K562 (cell line): ENCODE measurements around the gene ASPHD2. TPM values are rescaled to one million over a fixed set of nuclear protein-coding genes. Genes with fewer than 3 reads are reported as not detected.

ENCODE experiments used
- ATAC-seq: fragments of 200-7000 bp; cut with Tn5 transposase; 3 replicates; pipeline ENCODE4 v1.9.1; 2020; ENCODE audit warnings: moderate library complexity
- BruUV-seq: library from RNA; stranded (reverse); fragments of 400-500 nt; replicated peaks from 2 replicates; lab custom pipeline; 2021; lab: Mats Ljungman, UMichigan
- CTCF ChIA-PET: fragments of 300-600 bp; formaldehyde crosslinking; extraction: SDS; loops from one replicate; lab custom pipeline; 2021; ENCODE audit warnings: low intra/inter-chr PET ratio; lab: Yijun Ruan, JAX
- POLR2A ChIA-PET: fragments of 300-600, 350-650 bp; sonication (Branson Sonifier 250); formaldehyde crosslinking; extraction: SDS; loops from one replicate; lab custom pipeline; 2021; ENCODE audit warnings: antibody characterized with exemption, inconsistent platforms; lab: Yijun Ruan, JAX
- DNase-seq, 4 experiments: peaks; one replicate each; pipeline versions ENCODE4 v3.0.0 to v3.0.0-alpha.2; 2011 to 2018; ENCODE audit warnings: low spot score in 3 of 4, mixed read lengths in 3 of 4; ENCODE audit errors: extremely low read depth in 1 of 4
- FAIRE-seq: peaks from 2 replicates; lab custom pipeline; 2011; peaks lifted over from hg19 to GRCh38; lab: Jason Lieb, UNC
- H2AFZ ChIP-seq: 2 replicates; pipeline ENCODE4 v1.6.0; 2011; ENCODE audit warnings: low read depth, low read length, control low read depth, inconsistent platforms
- H3K27ac ChIP-seq: fragments of 200-600 bp; 3 replicates; pipeline ENCODE4 v1.8.0; 2011; ENCODE audit warnings: low read depth, mild to moderate bottlenecking, control low read depth, inconsistent platforms, low read length, moderate library complexity, mixed read lengths; ENCODE audit errors: extremely low read depth
- H3K27me3 ChIP-seq, 2 experiments: fragments of 300-600 bp in 1 of 2; 2 replicates in 1 of 2; 3 replicates in 1 of 2; pipeline versions ENCODE4 v1.6.0 to v1.8.0; 2011; ENCODE audit warnings: inconsistent platforms in 2 of 2, low read length in 2 of 2, mild to moderate bottlenecking in 1 of 2, mixed read lengths in 1 of 2, moderate library complexity in 1 of 2; ENCODE audit not compliant: control insufficient read depth in 2 of 2, insufficient read depth in 2 of 2
- H3K36me3 ChIP-seq: fragments of 300-600 bp; 3 replicates; pipeline ENCODE4 v1.8.0; 2011; ENCODE audit warnings: mild to moderate bottlenecking, low read length, inconsistent platforms; ENCODE audit not compliant: control insufficient read depth, insufficient read depth
- H3K4me1 ChIP-seq, 2 experiments: fragments of 200-600 bp in 1 of 2; replicated peaks in 1 of 2; 2 replicates in 1 of 2; 3 replicates in 1 of 2; pipeline versions ENCODE4 v1.5.1 to v1.8.0; 2011; ENCODE audit warnings: inconsistent platforms in 2 of 2, low read length in 2 of 2, mild to moderate bottlenecking in 1 of 2, mixed read lengths in 1 of 2, moderate library complexity in 1 of 2; ENCODE audit not compliant: control insufficient read depth in 2 of 2, insufficient read depth in 2 of 2
- H3K4me2 ChIP-seq: 2 replicates; pipeline ENCODE4 v1.6.1; 2011; ENCODE audit warnings: low read length, control low read depth, inconsistent platforms, mixed read lengths; ENCODE audit not compliant: insufficient read depth
- H3K4me3 ChIP-seq: fragments of 200-600 bp; sonication (generic), shearing (Covaris generic); 2 replicates; pipeline ENCODE4 v1.5.1; 2016; ENCODE audit warnings: control low read depth, inconsistent platforms
- H3K79me2 ChIP-seq: fragments of 200-600 bp; 3 replicates; pipeline ENCODE4 v1.8.0; 2011; ENCODE audit warnings: low read length, inconsistent platforms; ENCODE audit not compliant: control insufficient read depth, insufficient read depth
- H3K9ac ChIP-seq, 2 experiments: 2 replicates each; pipeline versions ENCODE4 v1.6.0 to v1.6.1; 2011; ENCODE audit warnings: low read depth in 2 of 2, low read length in 2 of 2, control low read depth in 1 of 2, inconsistent platforms in 1 of 2, mild to moderate bottlenecking in 1 of 2, mixed read lengths in 1 of 2; ENCODE audit not compliant: insufficient read depth in 1 of 2
- H3K9me1 ChIP-seq: one replicate; pipeline ENCODE4 v1.6.0; 2011; ENCODE audit warnings: inconsistent platforms, mild to moderate bottlenecking, low read length, moderate library complexity; ENCODE audit not compliant: control insufficient read depth, insufficient read depth
- H3K9me3 ChIP-seq: replicated peaks from 2 replicates; pipeline ENCODE4 v1.5.1; 2011; ENCODE audit warnings: low read depth, low read length, inconsistent platforms; ENCODE audit not compliant: control insufficient read depth, insufficient read depth
- H4K20me1 ChIP-seq: replicated peaks from 2 replicates; pipeline ENCODE4 v1.6.1; 2011; ENCODE audit warnings: low read length, inconsistent platforms, mixed read lengths; ENCODE audit not compliant: control insufficient read depth, insufficient read depth
- E2F3 ChIP-seq: fragments of 250-450 bp; sonication (Bioruptor Pico); IDR thresholded peaks from 2 replicates; pipeline ENCODE4 v1.4.0; 2020; ENCODE audit warnings: mild to moderate bottlenecking
- RAD51 ChIP-seq: fragments of 450-650 bp; IDR thresholded peaks from 2 replicates; pipeline ENCODE4 v1.7.1; 2016; ENCODE audit warnings: low read depth, mild to moderate bottlenecking, borderline replicate concordance
- RBFOX2 ChIP-seq: fragments of 200-400 bp; formaldehyde crosslinking; IDR thresholded peaks from 2 replicates; pipeline ENCODE4 v1.6.1; 2017; ENCODE audit warnings: low read depth, mild to moderate bottlenecking, low read length, moderate library complexity
- WGBS: fragments of 100-300 bp; shearing (Covaris generic); methylation state at CpG from one replicate; pipeline ENCODE4 v1.1.6; 2016; ENCODE audit warnings: low coverage, mixed read lengths; ENCODE audit not compliant: insufficient coverage; ENCODE audit errors: missing lambda C conversion rate; 5-methylcytosine and 5-hydroxymethylcytosine counted together
- in situ Hi-C: fragments of 300-500 bp; cut with MboI; formaldehyde crosslinking; loops from 4 replicates; pipeline ENCODE4 v1.15.0; 2018; ENCODE audit warnings: inconsistent platforms, mixed read lengths
- intact Hi-C: fragments of 100-400 bp; cut with micrococcal nuclease; formaldehyde crosslinking; loops from 2 replicates; pipeline ENCODE4 v1.14.2; 2022
- polyA plus RNA-seq, 8 experiments: library from polyadenylated mRNA; depleted of rRNA in 4 of 8; stranded (reverse) in 5 of 8; unstranded in 3 of 8; fragments of >200 nt; fragmentation: Nextera tagmentation in 2 of 8; fragmentation: Illumina TruSeq in 1 of 8; extraction: Ambion mirVana in 2 of 8; extraction: Trizol in 1 of 8; gene quantifications; 2 replicates each; pipeline versions ENCODE4 v1.2.1 to v1.2.3, GENCODE V29; 2011 to 2014; ENCODE audit warnings: inconsistent platforms in 1 of 8, missing spikeins in 1 of 8
- small RNA-seq: library from RNA; depleted of rRNA; stranded (forward); fragments of <200 nt; gene quantifications from one replicate; pipeline ENCODE3, GENCODE V24; 2014
- total RNA-seq, 7 experiments: library from RNA; depleted of rRNA in 6 of 7; stranded (reverse); fragments of >200 nt in 6 of 7; fragmentation: Illumina TruSeq in 2 of 7; extraction: Trizol in 2 of 7; gene quantifications; 2 replicates each; pipeline versions ENCODE4 v1.2.1 to v1.2.3, GENCODE V29; 2011 to 2021; ENCODE audit warnings: low replicate concordance in 1 of 7
- TF ChIP-seq, protein P1 (sequence below): fragments of 200-800 bp; sonication (Bioruptor generic); IDR thresholded peaks from 2 replicates; pipeline ENCODE4 v1.6.1; 2017; ENCODE audit warnings: missing genetic modification characterization, missing compliant biosample characterization

ASPHD2 gene
- total and polyA plus RNA-seq, 9 of the 15 experiments (the other 6 are each of a cell fraction or from before 2014, with no cell fraction given), result 0.18 to 0.64 (median 0.36) TPM

DNA sequence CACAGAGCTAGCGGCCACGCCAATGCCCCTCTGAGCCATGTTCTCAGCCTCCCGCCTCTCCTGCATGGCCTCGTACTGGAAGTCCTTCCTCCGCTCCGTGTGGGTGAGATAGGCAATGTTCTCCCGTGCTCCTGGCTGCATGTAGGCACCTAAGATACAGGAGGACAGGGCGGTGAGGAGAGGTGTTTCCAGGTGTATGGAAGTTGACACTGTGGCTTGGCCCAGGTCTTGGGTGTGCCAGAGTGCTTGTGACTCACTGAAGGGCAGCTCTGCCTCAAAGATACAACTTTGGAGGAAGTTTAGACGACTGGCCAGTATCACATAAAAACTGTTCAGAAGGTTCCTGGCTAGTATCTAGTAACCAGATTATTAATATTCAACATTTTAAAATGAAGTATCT lies 63.2 kb downstream of the ASPHD2 start:
- no peak for DNase-seq
- H3K79me2 ChIP-seq, result peaks cover 21% of the 10 kb centered on the region
- H3K4me2 ChIP-seq, result no peak overlapping the region
- in situ Hi-C loops, result no loop called here
- peaks cover 93% of the 10 kb centered on the region for H3K36me3 ChIP-seq
- CTCF ChIA-PET, result no interaction called here
- no TSS peak for BruUV-seq
- no peak for ATAC-seq
- H3K27ac ChIP-seq, result peak overlapping the region; percentile 100
- H3K9me3 ChIP-seq, result no peaks in the 10 kb centered on the region; the same call in 1 of the 2 replicates
- POLR2A ChIA-PET, result interaction anchor here (1.0 to 5.3 kb wide), 2 partner anchors 9 to 93 kb away, joined by 3 to 35 read pairs; partner anchors contain the start of genes HPS4 and SRRD
- no peaks in the 10 kb centered on the region for H4K20me1 ChIP-seq
- peaks cover 13 to 26% of the 10 kb centered on the region in 2 experiments; a peak in 3 of 5 replicates for H3K4me1 ChIP-seq
- no peak overlapping the region for H3K4me3 ChIP-seq
- H3K27me3 ChIP-seq, result no peaks in the 10 kb centered on the region
- peak; percentile 54; the same call in 1 of the 2 replicates for TF ChIP-seq RBFOX2
- no peak for TF ChIP-seq E2F3 (CRISPR knock-in tag)
- no peak overlapping the region for H2AFZ ChIP-seq
- intact Hi-C loops, result no loop called here
- no peak for FAIRE-seq
- 92% methylated on average over 9 of the region's 9 CpGs for WGBS
- no peaks in the 10 kb centered on the region for H3K9me1 ChIP-seq
- peak overlapping the region; percentile 61 to 87; a peak in 2 of 4 replicates for H3K9ac ChIP-seq

DNA sequence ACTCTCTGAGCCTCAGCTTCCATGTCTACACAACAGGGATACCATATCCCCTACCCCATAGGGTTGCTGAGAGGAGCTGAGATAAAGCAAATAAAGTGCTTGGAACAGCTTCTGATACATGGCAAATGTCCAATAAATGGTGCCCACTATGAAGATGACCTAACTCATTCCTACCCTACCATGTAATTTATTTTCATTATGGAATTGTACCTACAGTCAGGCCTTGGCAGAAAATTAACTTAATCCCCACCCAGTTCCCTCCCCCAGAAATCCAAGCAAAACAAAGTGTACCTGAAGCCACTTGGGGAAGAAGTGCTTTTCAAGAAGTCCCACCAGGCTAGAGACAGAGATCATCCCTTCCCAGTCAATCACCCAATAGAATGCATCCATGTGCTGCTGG lies 65.4 kb downstream of the ASPHD2 start:
- Histone ChIP-seq H3K27me3 (no peaks in the 10 kb centered on the region), H3K79me2 (peaks cover 17% of the 10 kb centered on the region), H3K4me2 (peak overlapping the region; percentile 11; the same call in 1 of the 2 replicates), H3K9me3 (no peaks in the 10 kb centered on the region; the same call in 1 of the 2 replicates), H3K9me1 (no peaks in the 10 kb centered on the region), H3K27ac (peak overlapping the region; percentile 100)
- CTCF ChIA-PET, result no interaction called here
- in situ Hi-C loops, result no loop called here
- no TSS peak for BruUV-seq
- ATAC-seq (no peak), DNase-seq (no peak), FAIRE-seq (peak; percentile 19)
- POLR2A ChIA-PET, result interaction anchor here (0.7 to 5.3 kb wide), 3 partner anchors 8 to 50 kb away, joined by 3 to 35 read pairs (median 5); partner anchors contain the start of genes HPS4 and SRRD
- TF ChIP-seq, protein P1, sequence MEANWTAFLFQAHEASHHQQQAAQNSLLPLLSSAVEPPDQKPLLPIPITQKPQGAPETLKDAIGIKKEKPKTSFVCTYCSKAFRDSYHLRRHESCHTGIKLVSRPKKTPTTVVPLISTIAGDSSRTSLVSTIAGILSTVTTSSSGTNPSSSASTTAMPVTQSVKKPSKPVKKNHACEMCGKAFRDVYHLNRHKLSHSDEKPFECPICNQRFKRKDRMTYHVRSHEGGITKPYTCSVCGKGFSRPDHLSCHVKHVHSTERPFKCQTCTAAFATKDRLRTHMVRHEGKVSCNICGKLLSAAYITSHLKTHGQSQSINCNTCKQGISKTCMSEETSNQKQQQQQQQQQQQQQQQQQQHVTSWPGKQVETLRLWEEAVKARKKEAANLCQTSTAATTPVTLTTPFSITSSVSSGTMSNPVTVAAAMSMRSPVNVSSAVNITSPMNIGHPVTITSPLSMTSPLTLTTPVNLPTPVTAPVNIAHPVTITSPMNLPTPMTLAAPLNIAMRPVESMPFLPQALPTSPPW (CRISPR knock-in tag), result no peak
- no peak for TF ChIP-seq RAD51
- TF ChIP-seq, all 486 proteins: peak for 0
- Histone ChIP-seq H3K4me3 (no peak overlapping the region), H2AFZ (no peak overlapping the region), H3K9ac (peak overlapping the region in 1 of 2 experiments; percentile 87; a peak in 1 of 4 replicates), H3K4me1 (peaks cover 13 to 26% of the 10 kb centered on the region in 2 experiments; a peak in 3 of 5 replicates), H4K20me1 (no peaks in the 10 kb centered on the region), H3K36me3 (peaks cover 82% of the 10 kb centered on the region)
- intact Hi-C loops, result no loop called here

Small RNA genes lying within 50 kb of the gene (small RNA-seq; reads per million reads assigned to genes)
- gene RNA5SP495, result not detected

Other genes starting within 250 kb of the ASPHD2 start
- 17.7 and 24.7 TPM in 2 replicates for gene HPS4, start 54.5 kb downstream of the ASPHD2 start, total RNA-seq (2014; rRNA removed)
- 25.7 and 28.8 TPM in 2 replicates for gene HPS4, start 54.5 kb downstream of the ASPHD2 start, total RNA-seq (2014; rRNA removed; fragmentation: Illumina TruSeq; extraction: Trizol)
- gene HPS4, start 54.5 kb downstream of the ASPHD2 start, total RNA-seq (2015; rRNA removed; fragmentation: Illumina TruSeq; extraction: Trizol), result 20.7 and 22.5 TPM in 2 replicates
- 27.6 and 28.4 TPM in 2 replicates for gene HPS4, start 54.5 kb downstream of the ASPHD2 start, total RNA-seq (2021)
- gene HPS4, start 54.5 kb downstream of the ASPHD2 start, polyA plus RNA-seq (2011; rRNA removed), result 28.3 and 35.2 TPM in 2 replicates
- 28.4 and 29.2 TPM in 2 replicates for gene HPS4, start 54.5 kb downstream of the ASPHD2 start, polyA plus RNA-seq (2014; fragmentation: Illumina TruSeq; extraction: Trizol)
- 10 to 100 TPM; 12.8 to 23.7 TPM for gene HPS4, start 54.5 kb downstream of the ASPHD2 start, polyA plus RNA-seq (2014; fragmentation: Nextera tagmentation; extraction: Ambion mirVana)
- gene HPS4, start 54.5 kb downstream of the ASPHD2 start, polyA plus RNA-seq (2014; rRNA removed), result 24.7 and 25.3 TPM in 2 replicates
- 13.5 and 14.2 TPM in 2 replicates for gene SRRD, start 54.6 kb downstream of the ASPHD2 start, total RNA-seq (2014; rRNA removed)
- 34.4 and 39.1 TPM in 2 replicates for gene SRRD, start 54.6 kb downstream of the ASPHD2 start, total RNA-seq (2014; rRNA removed; fragmentation: Illumina TruSeq; extraction: Trizol)
- 27.6 and 28.7 TPM in 2 replicates for gene SRRD, start 54.6 kb downstream of the ASPHD2 start, total RNA-seq (2015; rRNA removed; fragmentation: Illumina TruSeq; extraction: Trizol)
- gene SRRD, start 54.6 kb downstream of the ASPHD2 start, total RNA-seq (2021), result 35.1 and 35.5 TPM in 2 replicates
- 29.4 and 59.4 TPM in 2 replicates for gene SRRD, start 54.6 kb downstream of the ASPHD2 start, polyA plus RNA-seq (2011; rRNA removed)
- 27.8 and 34.9 TPM in 2 replicates for gene SRRD, start 54.6 kb downstream of the ASPHD2 start, polyA plus RNA-seq (2014; fragmentation: Illumina TruSeq; extraction: Trizol)
- gene SRRD, start 54.6 kb downstream of the ASPHD2 start, polyA plus RNA-seq (2014; fragmentation: Nextera tagmentation; extraction: Ambion mirVana), result 1 to 10 TPM; 4.9 to 5.7 TPM
- 28.0 and 34.6 TPM in 2 replicates for gene SRRD, start 54.6 kb downstream of the ASPHD2 start, polyA plus RNA-seq (2014; rRNA removed)
- gene TFIP11, start 83.2 kb downstream of the ASPHD2 start, total RNA-seq (2014; rRNA removed), result 23.8 and 26.5 TPM in 2 replicates
- gene TFIP11, start 83.2 kb downstream of the ASPHD2 start, total RNA-seq (2014; rRNA removed; fragmentation: Illumina TruSeq; extraction: Trizol), result 25.2 and 26.1 TPM in 2 replicates
- gene TFIP11, start 83.2 kb downstream of the ASPHD2 start, total RNA-seq (2015; rRNA removed; fragmentation: Illumina TruSeq; extraction: Trizol), result 28.5 and 29.0 TPM in 2 replicates
- gene TFIP11, start 83.2 kb downstream of the ASPHD2 start, total RNA-seq (2021), result 31.7 and 38.1 TPM in 2 replicates
- 29.7 and 30.8 TPM in 2 replicates for gene TFIP11, start 83.2 kb downstream of the ASPHD2 start, polyA plus RNA-seq (2011; rRNA removed)
- 22.6 and 26.6 TPM in 2 replicates for gene TFIP11, start 83.2 kb downstream of the ASPHD2 start, polyA plus RNA-seq (2014; fragmentation: Illumina TruSeq; extraction: Trizol)
- 10 to 100 TPM; 11.5 to 20.8 TPM for gene TFIP11, start 83.2 kb downstream of the ASPHD2 start, polyA plus RNA-seq (2014; fragmentation: Nextera tagmentation; extraction: Ambion mirVana)
- 19.3 and 21.5 TPM in 2 replicates for gene TFIP11, start 83.2 kb downstream of the ASPHD2 start, polyA plus RNA-seq (2014; rRNA removed)
- gene TPST2, start 160.9 kb downstream of the ASPHD2 start, total RNA-seq (2014; rRNA removed), result 73.7 and 94.7 TPM in 2 replicates
- 26.3 and 26.6 TPM in 2 replicates for gene TPST2, start 160.9 kb downstream of the ASPHD2 start, total RNA-seq (2014; rRNA removed; fragmentation: Illumina TruSeq; extraction: Trizol)
- gene TPST2, start 160.9 kb downstream of the ASPHD2 start, total RNA-seq (2015; rRNA removed; fragmentation: Illumina TruSeq; extraction: Trizol), result 34.7 and 38.8 TPM in 2 replicates
- gene TPST2, start 160.9 kb downstream of the ASPHD2 start, total RNA-seq (2021), result 88.7 and 92.1 TPM in 2 replicates
- 123 and 126 TPM in 2 replicates for gene TPST2, start 160.9 kb downstream of the ASPHD2 start, polyA plus RNA-seq (2011; rRNA removed)
- 60.1 and 64.7 TPM in 2 replicates for gene TPST2, start 160.9 kb downstream of the ASPHD2 start, polyA plus RNA-seq (2014; fragmentation: Illumina TruSeq; extraction: Trizol)
- gene TPST2, start 160.9 kb downstream of the ASPHD2 start, polyA plus RNA-seq (2014; fragmentation: Nextera tagmentation; extraction: Ambion mirVana), result 10 to 100 TPM; 14.2 to 18.2 TPM
- gene TPST2, start 160.9 kb downstream of the ASPHD2 start, polyA plus RNA-seq (2014; rRNA removed), result 85.0 and 92.3 TPM in 2 replicates
- 0.29 and 0.45 TPM in 2 replicates for gene CRYBB1, start 188.8 kb downstream of the ASPHD2 start, total RNA-seq (2014; rRNA removed)
- gene CRYBB1, start 188.8 kb downstream of the ASPHD2 start, total RNA-seq (2014; rRNA removed; fragmentation: Illumina TruSeq; extraction: Trizol), result not detected in 2 replicates
- not detected in 2 replicates for gene CRYBB1, start 188.8 kb downstream of the ASPHD2 start, total RNA-seq (2015; rRNA removed; fragmentation: Illumina TruSeq; extraction: Trizol)
- 0.16 and 0.22 TPM in 2 replicates for gene CRYBB1, start 188.8 kb downstream of the ASPHD2 start, total RNA-seq (2021)
- 0.12 and 0.17 TPM in 2 replicates for gene CRYBB1, start 188.8 kb downstream of the ASPHD2 start, polyA plus RNA-seq (2011; rRNA removed)
- gene CRYBB1, start 188.8 kb downstream of the ASPHD2 start, polyA plus RNA-seq (2014; fragmentation: Illumina TruSeq; extraction: Trizol), result 0.26 and 0.33 TPM in 2 replicates
- under 1 TPM; 0.18 to 0.41 TPM for gene CRYBB1, start 188.8 kb downstream of the ASPHD2 start, polyA plus RNA-seq (2014; fragmentation: Nextera tagmentation; extraction: Ambion mirVana)
- 0.38 and 0.42 TPM in 2 replicates for gene CRYBB1, start 188.8 kb downstream of the ASPHD2 start, polyA plus RNA-seq (2014; rRNA removed)
- 0.73 and 1.6 TPM in 2 replicates for gene CRYBA4, start 192.7 kb downstream of the ASPHD2 start, total RNA-seq (2014; rRNA removed)
- gene CRYBA4, start 192.7 kb downstream of the ASPHD2 start, total RNA-seq (2014; rRNA removed; fragmentation: Illumina TruSeq; extraction: Trizol), result 0.32 and 0.76 TPM in 2 replicates
- 0.34 and 0.69 TPM in 2 replicates for gene CRYBA4, start 192.7 kb downstream of the ASPHD2 start, total RNA-seq (2015; rRNA removed; fragmentation: Illumina TruSeq; extraction: Trizol)
- gene CRYBA4, start 192.7 kb downstream of the ASPHD2 start, total RNA-seq (2021), result 3.3 and 3.9 TPM in 2 replicates
- gene CRYBA4, start 192.7 kb downstream of the ASPHD2 start, polyA plus RNA-seq (2011; rRNA removed), result 1.7 and 1.9 TPM in 2 replicates
- 0.59 and 0.60 TPM in 2 replicates for gene CRYBA4, start 192.7 kb downstream of the ASPHD2 start, polyA plus RNA-seq (2014; fragmentation: Illumina TruSeq; extraction: Trizol)
- gene CRYBA4, start 192.7 kb downstream of the ASPHD2 start, polyA plus RNA-seq (2014; fragmentation: Nextera tagmentation; extraction: Ambion mirVana), result 1 to 10 TPM; 1.6 to 2.1 TPM
- 0.93 and 2.1 TPM in 2 replicates for gene CRYBA4, start 192.7 kb downstream of the ASPHD2 start, polyA plus RNA-seq (2014; rRNA removed)
- 0.24 and 0.32 TPM in 2 replicates for gene MIAT, start 228.3 kb downstream of the ASPHD2 start, total RNA-seq (2014; rRNA removed)
- gene MIAT, start 228.3 kb downstream of the ASPHD2 start, total RNA-seq (2014; rRNA removed; fragmentation: Illumina TruSeq; extraction: Trizol), result 0.35 and 0.58 TPM in 2 replicates
- 0.30 and 0.58 TPM in 2 replicates for gene MIAT, start 228.3 kb downstream of the ASPHD2 start, total RNA-seq (2015; rRNA removed; fragmentation: Illumina TruSeq; extraction: Trizol)
- gene MIAT, start 228.3 kb downstream of the ASPHD2 start, total RNA-seq (2021), result 0.63 and 0.93 TPM in 2 replicates
- gene MIAT, start 228.3 kb downstream of the ASPHD2 start, polyA plus RNA-seq (2011; rRNA removed), result 0.55 and 0.63 TPM in 2 replicates
- 0.19 and 0.39 TPM in 2 replicates for gene MIAT, start 228.3 kb downstream of the ASPHD2 start, polyA plus RNA-seq (2014; fragmentation: Illumina TruSeq; extraction: Trizol)
- under 1 TPM; 0.03 to 0.04 TPM for gene MIAT, start 228.3 kb downstream of the ASPHD2 start, polyA plus RNA-seq (2014; fragmentation: Nextera tagmentation; extraction: Ambion mirVana)
- 0.34 and 0.61 TPM in 2 replicates for gene MIAT, start 228.3 kb downstream of the ASPHD2 start, polyA plus RNA-seq (2014; rRNA removed)